Stimulated activated CD4-positive, alpha-beta T cell treated with anti-CD3 and anti-CD28 coated beads, TNF-alpha, amount 100 ng/mL, for 48 hours (primary cell): ENCODE measurements around the gene KCNB1.

ENCODE experiments used
- DNase-seq, 3 donors: peaks; one replicate each; pipeline ENCODE4 v3.0.0-alpha.2; 2020; ENCODE audit warnings: low read depth in 3 of 3

The KCNB1 gene

DNA sequence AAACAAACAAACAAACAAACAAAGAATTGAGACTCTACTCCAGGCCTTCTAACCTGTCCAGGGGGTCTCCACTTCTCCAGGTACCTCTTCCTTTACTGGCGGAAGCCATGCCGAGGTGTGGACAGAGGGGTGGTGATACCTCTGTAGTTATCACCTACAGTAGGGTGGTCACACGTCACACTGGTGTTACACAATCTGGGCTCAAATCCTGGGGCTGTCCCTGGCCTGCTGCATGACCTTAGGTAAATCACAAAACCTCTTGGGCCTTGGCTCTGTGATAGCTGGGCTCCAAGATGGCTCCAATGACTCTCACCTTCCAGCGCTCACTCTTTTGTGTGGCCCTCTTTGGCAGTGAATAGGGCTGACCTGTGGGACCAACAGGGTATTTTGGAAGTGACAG is 127.8 kb downstream of the KCNB1 start:
- DNase-seq, result no peak

DNA sequence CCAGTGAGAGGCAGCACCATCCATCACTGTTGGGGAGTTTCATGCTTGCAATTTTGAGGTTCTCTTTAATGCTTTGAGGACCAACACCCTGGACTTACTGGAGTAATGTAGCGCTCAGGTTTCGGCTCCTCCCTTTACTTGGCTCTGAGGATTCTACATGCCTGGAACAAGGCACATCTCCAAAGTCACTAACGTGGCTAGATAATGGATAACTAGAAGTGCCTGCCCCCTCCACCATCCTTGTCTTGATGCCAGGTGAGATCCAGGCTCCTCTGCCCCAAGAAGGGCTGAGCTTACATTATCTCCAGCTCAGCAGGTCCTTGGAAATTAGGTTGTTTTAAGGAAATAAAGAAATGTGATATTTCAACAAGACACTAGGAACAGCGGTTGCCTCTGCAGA is 129.1 kb downstream of the KCNB1 start:
- no peak for DNase-seq

- DNase-seq, result no peak
Measured at GRCh38 chr20:49352751-49353150, 129.7 kb downstream of the KCNB1 start.

DNA sequence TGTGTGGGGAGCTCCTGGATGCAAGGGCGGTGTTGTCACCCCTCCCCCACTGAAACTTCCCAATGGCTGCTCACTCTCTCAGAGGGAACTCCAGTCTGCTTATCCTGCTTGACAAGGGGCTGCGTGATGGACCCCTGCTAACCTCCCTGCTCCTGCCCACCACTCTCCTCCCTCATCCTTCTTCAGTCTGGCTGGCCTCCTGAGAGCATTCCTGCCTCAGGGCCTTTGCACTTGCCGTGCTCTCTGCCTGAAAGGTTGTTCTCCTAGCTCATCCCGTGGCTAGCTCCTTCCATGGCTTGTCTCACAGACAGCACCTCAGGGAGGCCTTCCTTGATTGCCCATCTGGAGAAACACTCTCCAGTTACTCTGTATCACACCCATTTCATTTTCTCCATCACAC is 130.7 kb downstream of the KCNB1 start:
- no peak for DNase-seq

DNA sequence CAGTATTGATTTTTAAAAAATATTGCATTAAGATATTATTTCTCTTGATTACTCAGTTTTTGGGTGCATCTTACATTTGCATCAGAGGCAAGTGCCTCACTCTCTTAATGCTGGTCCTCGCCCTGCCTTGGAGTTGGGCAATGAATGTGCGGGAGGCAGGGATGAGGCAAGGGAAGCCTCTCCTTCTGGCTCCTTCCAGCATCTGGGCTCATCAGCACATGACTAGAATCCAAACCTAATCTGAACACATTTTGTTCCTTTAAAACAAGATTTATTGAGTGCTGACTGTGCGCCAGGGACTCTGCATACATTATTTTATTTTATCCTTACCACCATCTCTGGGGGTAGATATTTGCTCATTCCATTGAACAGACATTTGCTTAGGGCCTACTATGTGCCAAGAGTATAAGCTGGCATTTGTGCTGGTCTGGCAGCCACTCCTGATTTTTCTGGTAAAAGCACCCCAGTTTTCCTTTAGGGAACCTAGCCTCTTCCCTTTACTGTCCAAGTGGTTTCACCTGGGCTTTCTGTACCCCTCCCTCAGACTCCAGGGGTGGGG is 132.7 kb downstream of the KCNB1 start:
- DNase-seq, result no peak

DNA sequence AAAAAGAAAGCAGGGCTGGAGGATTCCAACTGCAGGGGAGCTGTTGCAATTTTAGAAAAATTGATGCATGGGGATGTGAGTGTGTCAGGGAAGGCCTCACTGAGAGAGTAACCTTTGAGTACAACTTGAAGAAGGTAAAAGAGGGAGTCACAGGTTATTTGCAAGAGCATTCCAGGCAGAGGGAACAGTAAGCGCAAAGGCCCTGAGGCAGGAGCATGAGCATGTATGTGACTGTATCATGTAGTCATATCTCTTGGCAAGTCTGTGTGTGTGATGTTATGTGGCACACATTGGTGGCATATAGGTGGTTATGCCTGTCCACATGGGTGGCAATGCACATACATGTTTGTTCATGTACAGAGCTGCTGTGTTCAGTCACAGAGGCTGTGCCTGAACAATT is 133.4 kb downstream of the KCNB1 start:
- no peak for DNase-seq

DNA sequence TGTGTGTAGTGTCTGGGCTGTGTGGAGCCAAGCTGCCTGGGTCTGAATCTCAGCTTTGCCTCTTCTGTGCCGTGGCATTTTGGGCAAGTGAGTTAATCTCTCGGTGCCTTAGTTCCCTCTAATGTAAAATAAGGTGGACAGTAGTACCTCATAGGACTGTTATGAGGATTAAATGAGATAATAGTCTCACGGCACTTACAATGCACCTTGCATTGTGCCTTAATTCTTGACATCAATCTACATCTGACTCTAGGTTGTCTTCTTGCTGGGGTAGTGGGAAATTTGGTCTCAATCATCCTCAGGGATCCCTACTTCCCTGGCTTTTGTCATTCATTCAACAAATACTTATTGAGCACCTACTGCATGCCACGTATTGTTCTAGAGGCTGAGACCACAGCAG is 133.9 kb downstream of the KCNB1 start:
- no peak for DNase-seq

DNA sequence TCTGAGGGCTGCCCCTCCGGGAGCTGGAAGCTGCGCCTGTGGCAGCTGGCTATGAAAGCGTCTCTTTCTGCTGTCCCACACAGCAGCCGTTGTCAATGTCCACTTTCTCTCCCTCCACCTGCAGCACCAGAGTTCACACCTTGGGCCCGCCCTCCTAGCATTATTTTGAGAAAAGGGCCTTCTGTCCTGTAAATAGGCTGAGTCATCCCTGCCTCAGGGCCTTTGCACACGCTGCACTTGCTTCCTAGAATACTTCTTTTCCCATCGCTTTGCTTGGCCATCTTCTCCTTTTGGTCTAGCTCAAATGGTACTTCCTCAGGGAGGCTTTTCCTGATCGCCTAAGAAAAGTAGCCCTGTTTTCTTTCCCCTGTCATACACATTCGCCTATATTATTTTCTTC is 135.3 kb downstream of the KCNB1 start:
- DNase-seq, result no peak

DNA sequence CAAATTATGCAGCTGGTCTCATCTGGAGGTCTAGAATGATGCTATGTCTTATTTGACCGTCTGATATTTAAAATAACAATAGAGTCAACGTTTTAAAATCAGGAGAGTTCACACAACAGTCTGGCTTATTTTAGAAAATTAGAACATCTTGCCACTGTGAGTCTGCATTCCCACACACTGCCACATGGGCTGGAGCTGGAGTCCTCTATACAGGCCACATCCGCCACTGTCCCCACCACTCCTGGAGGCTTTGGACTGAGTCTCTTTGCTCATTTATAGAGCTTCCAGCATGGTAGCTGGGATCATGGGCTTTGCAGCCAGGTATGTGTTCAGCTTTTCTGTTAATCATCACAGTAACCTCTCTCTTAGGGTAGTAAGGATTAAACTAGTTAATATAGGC is 135.8 kb downstream of the KCNB1 start:
- DNase-seq, result no peak

- no peak for DNase-seq
Measured at GRCh38 chr20:49345524-49345923, 136.9 kb downstream of the KCNB1 start.

GRCh38 chr20:49344975-49345374 is 137.5 kb downstream of the KCNB1 start:
- no peak for DNase-seq

DNA sequence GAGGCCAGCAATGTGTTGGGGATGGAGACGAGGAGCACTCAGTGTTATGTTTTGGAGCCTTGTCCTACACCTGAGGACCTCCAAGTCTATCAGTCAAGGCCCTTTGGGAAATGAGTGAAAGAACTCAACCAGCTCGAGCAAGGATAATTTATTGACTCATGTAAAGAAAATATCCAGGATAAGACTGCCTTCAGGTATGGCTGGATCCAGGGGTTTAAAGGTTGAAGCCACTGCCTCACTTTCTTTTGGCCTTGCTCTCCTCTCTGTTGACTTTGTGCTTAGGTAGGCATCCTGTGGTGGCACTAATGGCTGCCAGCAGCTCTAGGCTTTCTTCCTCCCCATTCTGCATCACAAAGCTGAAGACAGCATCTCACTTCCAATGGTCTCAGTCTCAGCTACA is 138.3 kb downstream of the KCNB1 start:
- DNase-seq, result no peak

DNA sequence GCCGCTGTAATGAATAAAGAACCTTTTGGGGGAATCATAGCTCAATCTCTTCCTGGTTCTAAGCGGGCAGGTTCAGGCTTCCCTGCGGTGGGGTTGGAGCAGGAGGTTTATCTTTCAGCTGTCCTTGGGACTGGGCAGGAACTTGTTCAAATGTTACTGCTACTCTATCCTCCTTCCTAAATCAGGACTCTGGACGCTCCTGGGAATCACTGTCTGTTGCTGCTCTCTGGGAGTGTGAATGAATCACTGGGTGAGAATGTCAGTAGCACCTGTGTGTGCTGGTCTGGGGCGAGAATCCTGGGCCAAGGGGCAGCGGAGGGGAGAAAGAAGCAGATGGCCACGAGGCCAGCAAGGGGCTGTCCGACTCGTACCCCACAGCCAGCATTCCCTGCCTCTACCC is 139.2 kb downstream of the KCNB1 start:
- DNase-seq, result no peak

- DNase-seq, result no peak
Measured at GRCh38 chr20:49340161-49340966, 142.1 kb downstream of the KCNB1 start.

- DNase-seq, result no peak
Measured at GRCh38 chr20:49339123-49339522, 143.3 kb downstream of the KCNB1 start.

DNA sequence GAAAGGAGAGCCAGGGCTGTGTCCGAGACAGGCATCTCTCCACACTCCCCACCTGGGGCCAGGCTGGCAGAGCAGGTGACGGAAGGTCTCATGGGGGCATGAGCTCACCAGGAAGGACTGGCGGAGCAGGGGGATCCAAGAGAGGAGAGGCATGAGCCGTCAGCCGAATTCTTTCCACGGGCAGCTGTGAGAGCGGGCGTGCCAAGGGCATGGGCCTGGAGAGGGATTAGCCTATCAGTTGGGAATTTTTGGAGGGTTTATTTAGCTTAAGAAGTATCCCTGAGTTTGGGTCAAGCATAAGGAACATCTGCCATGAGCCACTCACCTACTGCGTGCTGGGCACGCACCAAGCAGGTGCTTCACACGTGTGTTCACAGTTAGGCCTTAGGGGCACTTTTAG is 144.4 kb downstream of the KCNB1 start:
- DNase-seq, result no peak

DNA sequence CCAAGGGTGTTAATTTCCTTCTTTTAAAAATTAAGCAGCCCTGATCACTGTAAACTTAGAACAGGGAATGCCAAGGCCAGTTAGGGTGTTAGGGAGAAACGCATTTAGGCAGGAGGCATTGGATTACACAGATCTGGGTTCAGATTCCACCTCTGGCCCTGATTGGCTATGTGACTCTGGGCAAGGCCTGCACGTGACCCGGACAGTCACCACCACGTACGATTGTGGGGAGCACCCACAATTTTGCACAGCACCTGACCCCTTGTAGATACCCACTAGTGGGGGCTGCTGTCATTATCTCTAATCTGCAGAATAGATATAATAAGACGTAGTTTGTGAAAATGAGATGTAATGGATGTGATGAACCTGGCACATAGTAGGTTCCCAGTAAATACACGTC is 145.1 kb downstream of the KCNB1 start:
- no peak for DNase-seq

DNA sequence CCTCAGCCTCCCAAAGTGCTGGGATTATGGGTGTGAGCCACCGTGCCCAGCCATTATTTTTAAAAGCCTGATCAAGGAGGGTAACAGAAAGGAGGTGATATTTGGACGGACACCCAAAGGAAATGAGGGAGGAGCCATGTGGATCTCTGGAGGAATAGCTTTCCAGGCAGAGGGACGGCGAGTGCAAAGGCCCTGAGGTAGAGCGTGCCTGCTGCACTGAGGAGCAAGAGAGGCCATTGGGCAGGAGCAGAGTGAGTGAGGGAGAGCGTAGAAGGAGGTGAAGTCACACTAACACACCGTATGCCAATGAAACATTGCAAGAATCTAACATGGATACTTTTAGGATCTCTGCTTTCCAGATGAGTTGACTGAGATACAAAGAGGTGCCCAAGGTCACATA is 145.7 kb downstream of the KCNB1 start:
- no peak for DNase-seq

- DNase-seq, result no peak
Measured at GRCh38 chr20:49335476-49335875, 147.0 kb downstream of the KCNB1 start.

DNA sequence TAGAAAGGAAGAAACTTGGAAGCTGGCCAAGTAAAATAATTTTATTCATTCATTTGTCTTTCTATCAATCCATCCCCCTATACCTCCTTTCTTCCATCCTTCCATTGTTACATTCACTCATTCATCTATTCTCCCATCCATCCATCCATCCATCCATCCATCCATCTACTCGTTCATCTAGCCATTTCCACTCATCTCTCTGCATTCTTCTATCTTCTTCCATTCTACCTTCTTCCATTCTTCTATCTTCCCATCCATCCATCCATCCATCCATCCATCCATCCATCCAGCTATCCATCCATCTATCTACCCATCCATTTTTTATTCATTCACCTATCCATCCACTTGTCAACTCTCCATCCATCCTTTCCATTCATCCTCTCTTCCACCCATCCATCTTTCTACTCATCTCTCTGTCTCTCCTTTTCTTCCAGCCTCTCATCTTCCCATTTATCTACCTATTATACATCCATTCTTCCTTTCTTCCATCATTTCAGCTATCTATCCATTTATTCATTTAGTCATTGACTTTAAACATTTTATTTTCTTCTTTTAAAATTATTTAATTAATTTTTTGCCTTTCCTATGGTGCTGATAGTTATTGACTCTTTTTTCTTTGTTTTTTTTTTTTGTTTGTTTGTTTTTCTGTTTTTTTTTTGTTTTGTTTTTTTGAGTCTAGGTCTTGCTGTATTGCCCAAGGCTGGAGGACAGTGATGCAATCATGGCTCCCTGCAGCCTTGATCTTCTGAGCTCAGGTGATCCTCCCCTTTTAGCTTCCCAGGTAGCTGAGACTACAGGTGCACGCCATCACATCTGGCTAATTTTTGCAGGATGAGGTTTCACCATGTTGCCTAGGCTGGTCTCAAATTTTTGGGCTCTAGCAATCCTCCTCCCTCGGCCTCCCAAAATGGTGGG is 151.5 kb downstream of the KCNB1 start:
- no peak for DNase-seq

- no peak for DNase-seq
Measured at GRCh38 chr20:49328790-49329189, 153.7 kb downstream of the KCNB1 start.

- DNase-seq, result no peak
Measured at GRCh38 chr20:49326026-49326425, 156.4 kb downstream of the KCNB1 start.

DNA sequence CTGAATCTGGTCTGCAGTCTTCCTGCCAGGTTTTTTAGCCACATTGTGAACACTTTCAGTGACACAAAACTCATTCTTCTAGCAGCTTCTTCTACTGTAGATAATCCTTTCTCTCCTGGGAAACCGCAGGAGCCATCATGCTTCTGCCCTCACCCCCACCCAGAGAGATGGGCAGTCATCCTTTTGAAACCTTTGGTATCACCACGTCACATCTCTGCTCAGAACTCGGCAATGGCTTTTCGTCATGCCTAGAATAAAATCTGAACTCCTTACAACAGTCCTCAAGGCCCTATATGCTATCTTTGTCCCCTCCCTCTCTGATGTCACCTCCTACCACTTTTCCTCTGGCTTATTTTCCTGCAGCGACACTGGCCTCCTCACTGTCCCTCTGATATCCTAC is 158.2 kb downstream of the KCNB1 start:
- no peak for DNase-seq
